ENCODE measurements around the gene AFMID. TPM values are rescaled to one million over a fixed set of nuclear protein-coding genes. Genes with fewer than 3 reads are reported as not detected.
A peak's percentile ranks its signal among the peaks of the same experiment; 100 is the strongest.

AFMID gene
- total and polyA plus RNA-seq, 2 donors (not counting 3 experiments of a cell fraction or from before 2014, with no cell fraction given), result 33.5 to 42.9 TPM

DNA sequence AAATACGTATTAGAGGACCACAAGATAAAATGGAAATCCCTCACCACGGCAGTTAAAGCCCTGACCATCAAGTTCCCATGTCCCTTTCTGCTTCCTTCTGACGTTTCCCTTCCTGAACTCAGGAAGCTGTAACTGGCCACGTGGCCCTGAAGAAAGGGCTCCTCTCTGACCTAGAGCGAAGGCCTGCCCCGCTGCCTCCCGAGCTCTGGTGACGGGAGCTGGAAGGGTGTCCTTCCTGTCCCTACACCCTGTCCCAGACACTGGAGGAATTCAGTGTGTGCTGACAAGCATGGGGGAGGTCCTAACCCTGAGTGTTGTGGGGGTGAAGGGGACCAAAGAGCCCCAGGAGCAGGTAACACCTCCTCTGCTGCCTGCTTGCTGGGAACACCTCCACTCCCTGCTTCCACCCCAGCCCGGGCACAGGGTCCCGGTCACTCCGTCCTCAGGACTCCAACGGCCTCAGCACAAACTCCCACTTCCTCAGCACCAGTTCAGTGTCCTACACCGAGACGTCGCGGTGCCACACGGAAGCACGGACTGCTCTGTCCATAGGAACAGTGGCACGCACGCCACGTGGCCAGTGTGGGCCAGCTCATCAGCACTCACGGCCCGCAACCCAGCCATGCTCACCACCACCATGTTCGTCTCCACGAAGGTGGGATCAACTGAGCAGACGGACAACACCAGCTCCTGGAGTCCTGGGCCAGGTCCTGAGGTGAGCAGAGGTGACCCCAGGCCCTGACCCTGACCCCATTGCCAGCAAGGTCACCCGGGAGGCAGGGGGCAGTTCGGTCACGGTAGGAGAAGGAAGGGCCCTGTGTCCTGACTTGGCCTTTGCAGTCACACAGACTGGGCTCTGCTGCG lies 61.1 kb downstream of the AFMID start:
- no peaks in the 10 kb centered on the region for H3K4me1 ChIP-seq (ENCODE audit: control insufficient read depth, extremely low read depth, insufficient read depth, low read length)
- no peak overlapping the region for H3K4me2 ChIP-seq (ENCODE audit: insufficient read depth, low read length)
- no peaks in the 10 kb centered on the region for H4K20me1 ChIP-seq (replicated peaks; ENCODE audit: control insufficient read depth, extremely low read depth, insufficient read depth, low read length)
- no peak overlapping the region for H3K9ac ChIP-seq (replicated peaks; ENCODE audit: extremely low read depth, insufficient read depth, low read length)
- TF ChIP-seq JUN (IDR thresholded peaks at IDR 0.05; ENCODE audit: borderline replicate concordance, insufficient read depth, insufficient read length, low read depth), result no peak
- TF ChIP-seq, protein P1, sequence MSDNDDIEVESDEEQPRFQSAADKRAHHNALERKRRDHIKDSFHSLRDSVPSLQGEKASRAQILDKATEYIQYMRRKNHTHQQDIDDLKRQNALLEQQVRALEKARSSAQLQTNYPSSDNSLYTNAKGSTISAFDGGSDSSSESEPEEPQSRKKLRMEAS (IDR thresholded peaks at IDR 0.05; ENCODE audit: insufficient read depth, insufficient read length), result peak; percentile 23
- TF ChIP-seq, protein P2, sequence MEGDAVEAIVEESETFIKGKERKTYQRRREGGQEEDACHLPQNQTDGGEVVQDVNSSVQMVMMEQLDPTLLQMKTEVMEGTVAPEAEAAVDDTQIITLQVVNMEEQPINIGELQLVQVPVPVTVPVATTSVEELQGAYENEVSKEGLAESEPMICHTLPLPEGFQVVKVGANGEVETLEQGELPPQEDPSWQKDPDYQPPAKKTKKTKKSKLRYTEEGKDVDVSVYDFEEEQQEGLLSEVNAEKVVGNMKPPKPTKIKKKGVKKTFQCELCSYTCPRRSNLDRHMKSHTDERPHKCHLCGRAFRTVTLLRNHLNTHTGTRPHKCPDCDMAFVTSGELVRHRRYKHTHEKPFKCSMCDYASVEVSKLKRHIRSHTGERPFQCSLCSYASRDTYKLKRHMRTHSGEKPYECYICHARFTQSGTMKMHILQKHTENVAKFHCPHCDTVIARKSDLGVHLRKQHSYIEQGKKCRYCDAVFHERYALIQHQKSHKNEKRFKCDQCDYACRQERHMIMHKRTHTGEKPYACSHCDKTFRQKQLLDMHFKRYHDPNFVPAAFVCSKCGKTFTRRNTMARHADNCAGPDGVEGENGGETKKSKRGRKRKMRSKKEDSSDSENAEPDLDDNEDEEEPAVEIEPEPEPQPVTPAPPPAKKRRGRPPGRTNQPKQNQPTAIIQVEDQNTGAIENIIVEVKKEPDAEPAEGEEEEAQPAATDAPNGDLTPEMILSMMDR (IDR thresholded peaks at IDR 0.05; ENCODE audit: extremely low read depth in 1 of 2, insufficient read depth in 1 of 2, low read depth in 1 of 2, low read length in 2 of 2), result no peak
- H3K4me3 ChIP-seq (replicated peaks in 1 of 3; ENCODE audit: insufficient read depth in 1 of 3, low read depth in 1 of 3, low read length in 3 of 3), result no peak overlapping the region
- CTCF ChIA-PET, result interaction anchor here (1.1 to 3.7 kb wide), 5 partner anchors 74 to 173 kb away, joined by 3 to 59 read pairs (median 21); partner anchors contain the start of gene SOCS3
- H3K9me1 ChIP-seq (replicated peaks; ENCODE audit: control insufficient read depth, extremely low read depth, insufficient read depth, low read length), result no peaks in the 10 kb centered on the region
- intact Hi-C loops (cut with micrococcal nuclease), result no loop called here
- no peaks in the 10 kb centered on the region for H3K79me2 ChIP-seq (ENCODE audit: control insufficient read depth, insufficient read depth, low read length)
- H2AFZ ChIP-seq (ENCODE audit: low read depth, low read length), result peak overlapping the region; percentile 46
- H3K27me3 ChIP-seq (ENCODE audit: control insufficient read depth in 2 of 2, insufficient read depth in 2 of 2, low read length in 2 of 2), result no peaks in the 10 kb centered on the region
- no peak for FAIRE-seq
- dilution Hi-C loops (cut with MboI; ENCODE audit: extremely low pct_ligation_motif_present, low sequenced_read_pairs), result no loop called here
- POLR2A ChIA-PET, result interaction anchor here (0.6 kb wide), 1 partner anchor 106 kb away, joined by 5 read pairs; no protein-coding TSS in a partner anchor
- no peak overlapping the region for H3K27ac ChIP-seq (ENCODE audit: insufficient read depth, low read depth, low read length)
- no peaks in the 10 kb centered on the region for H3K36me3 ChIP-seq (ENCODE audit: control insufficient read depth in 2 of 2, extremely low read depth in 1 of 2, insufficient read depth in 2 of 2, low read length in 2 of 2)
- BruUV-seq (replicated peaks), result no TSS peak
- H3K9me3 ChIP-seq (replicated peaks; ENCODE audit: control insufficient read depth, insufficient read depth, low read length), result no peaks in the 10 kb centered on the region
- DNase-seq (ENCODE audit: low read depth, low spot score), result no peak
